ENCODE results near the gene PNPLA7.

- TF ChIP-seq, protein P1, sequence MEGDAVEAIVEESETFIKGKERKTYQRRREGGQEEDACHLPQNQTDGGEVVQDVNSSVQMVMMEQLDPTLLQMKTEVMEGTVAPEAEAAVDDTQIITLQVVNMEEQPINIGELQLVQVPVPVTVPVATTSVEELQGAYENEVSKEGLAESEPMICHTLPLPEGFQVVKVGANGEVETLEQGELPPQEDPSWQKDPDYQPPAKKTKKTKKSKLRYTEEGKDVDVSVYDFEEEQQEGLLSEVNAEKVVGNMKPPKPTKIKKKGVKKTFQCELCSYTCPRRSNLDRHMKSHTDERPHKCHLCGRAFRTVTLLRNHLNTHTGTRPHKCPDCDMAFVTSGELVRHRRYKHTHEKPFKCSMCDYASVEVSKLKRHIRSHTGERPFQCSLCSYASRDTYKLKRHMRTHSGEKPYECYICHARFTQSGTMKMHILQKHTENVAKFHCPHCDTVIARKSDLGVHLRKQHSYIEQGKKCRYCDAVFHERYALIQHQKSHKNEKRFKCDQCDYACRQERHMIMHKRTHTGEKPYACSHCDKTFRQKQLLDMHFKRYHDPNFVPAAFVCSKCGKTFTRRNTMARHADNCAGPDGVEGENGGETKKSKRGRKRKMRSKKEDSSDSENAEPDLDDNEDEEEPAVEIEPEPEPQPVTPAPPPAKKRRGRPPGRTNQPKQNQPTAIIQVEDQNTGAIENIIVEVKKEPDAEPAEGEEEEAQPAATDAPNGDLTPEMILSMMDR (IDR thresholded peaks at IDR 0.05): no peak
- TF ChIP-seq POLR2A (IDR thresholded peaks at IDR 0.05) (no peak), POLR2AphosphoS5 (IDR thresholded peaks at IDR 0.05; ENCODE audit: insufficient read depth in 1 of 2, low read depth in 1 of 2) (no peak)
Observed at GRCh38 chr9:137488327-137488653, 61.9 kb downstream of the PNPLA7 start.
